A549 (cell line): ENCODE measurements around the gene EVI2A. TPM values are rescaled to one million over a fixed set of nuclear protein-coding genes. Genes with fewer than 3 reads are reported as not detected.

Experiments used
- ATAC-seq, 2 experiments: fragments of 200-7000 bp in 1 of 2; fragments of >200 bp in 1 of 2; cut with Nextera tagmentation in 1 of 2; cut with Tn5 transposase in 1 of 2; 3 replicates each; pipeline versions ENCODE4 v1.8.0 to v1.9.1; 2018 to 2020; ENCODE audit warnings: mild to moderate bottlenecking in 1 of 2, moderate library complexity in 1 of 2
- CTCF ChIA-PET: fragments of 300-600 bp; sonication (Branson Sonifier 250); formaldehyde crosslinking; extraction: SDS; loops from one replicate; lab custom pipeline; 2021; ENCODE audit warnings: antibody characterized with exemption, inconsistent platforms; lab: Yijun Ruan, JAX
- POLR2A ChIA-PET: fragments of 350-600 bp; formaldehyde crosslinking; extraction: SDS; loops from one replicate; lab custom pipeline; 2021; ENCODE audit warnings: antibody characterized with exemption, inconsistent platforms; lab: Yijun Ruan, JAX
- DNase-seq, 2 experiments: peaks; one replicate each; pipeline versions ENCODE4 v3.0.0 to v3.0.0-alpha.2; 2011 to 2016; ENCODE audit warnings: low read depth in 1 of 2, low spot score in 1 of 2
- FAIRE-seq: peaks from 2 replicates; lab custom pipeline; 2011; peaks lifted over from hg19 to GRCh38; lab: Jason Lieb, UNC
- H3K27ac ChIP-seq, 2 experiments: fragments of >200 bp; sonication (Bioruptor Twin); formaldehyde crosslinking; 3 replicates each; pipeline ENCODE4 v1.5.1; 2016 to 2017
- H3K4me1 ChIP-seq: fragments of >200 bp; sonication (Bioruptor Twin); formaldehyde crosslinking; 3 replicates; pipeline ENCODE4 v1.6.1; 2016
- H3K4me2 ChIP-seq: fragments of >200 bp; sonication (Bioruptor Twin); formaldehyde crosslinking; 3 replicates; pipeline ENCODE4 v1.6.1; 2016
- H3K4me3 ChIP-seq: fragments of >200 bp; sonication (Bioruptor Twin); formaldehyde crosslinking; 3 replicates; pipeline ENCODE4 v1.5.1; 2016
- H3K9me3 ChIP-seq: fragments of >200 bp; sonication (Bioruptor Twin); formaldehyde crosslinking; 3 replicates; pipeline ENCODE4 v1.6.1; 2016
- CEBPB ChIP-seq, 2 experiments: fragments of >200 bp in 1 of 2; sonication (Bioruptor Twin) in 1 of 2; formaldehyde crosslinking in 1 of 2; IDR thresholded peaks; 2 replicates each; pipeline ENCODE4 v1.6.1; 2012 to 2016
- EHF ChIP-seq: fragments of 250-450 bp; sonication (Bioruptor Pico); IDR thresholded peaks from 2 replicates; pipeline ENCODE4 v1.5.0; 2020; ENCODE audit warnings: mild to moderate bottlenecking
- EHMT2 ChIP-seq: fragments of 200-600 bp; sonication (generic); IDR thresholded peaks from 2 replicates; pipeline ENCODE4 v1.6.1; 2016; ENCODE audit warnings: antibody characterized with exemption, low read depth, mild to moderate bottlenecking, moderate library complexity
- EP300 ChIP-seq, 2 experiments: fragments of >200 bp; sonication (Bioruptor Twin); formaldehyde crosslinking; IDR thresholded peaks; 2 replicates in 1 of 2; 3 replicates in 1 of 2; pipeline ENCODE4 v1.6.1; 2016 to 2017
- FOSL2 ChIP-seq, 2 experiments: fragments of 450-650 bp in 1 of 2; fragments of >200 bp in 1 of 2; sonication (Bioruptor Twin) in 1 of 2; formaldehyde crosslinking; IDR thresholded peaks; 2 replicates each; pipeline versions ENCODE4 v1.5.0 to v1.6.1; 2016 to 2020; ENCODE audit warnings: mild to moderate bottlenecking in 1 of 2, moderate library complexity in 1 of 2
- HDAC2 ChIP-seq: fragments of 200-600 bp; sonication (generic); IDR thresholded peaks from 2 replicates; pipeline ENCODE4 v1.6.1; 2016
- HOXA7 ChIP-seq: fragments of 250-450 bp; sonication (Bioruptor Pico); IDR thresholded peaks from 2 replicates; pipeline ENCODE4 v1.5.0; 2020; ENCODE audit warnings: mild to moderate bottlenecking, moderate library complexity
- JUNB ChIP-seq: fragments of >200 bp; sonication (Bioruptor Twin); formaldehyde crosslinking; IDR thresholded peaks from 2 replicates; pipeline ENCODE4 v1.6.1; 2016
- KDM5A ChIP-seq: fragments of 200-600 bp; sonication (generic); IDR thresholded peaks from 2 replicates; pipeline ENCODE4 v1.6.1; 2016; ENCODE audit warnings: antibody characterized with exemption, mild to moderate bottlenecking
- MYC ChIP-seq: IDR thresholded peaks from 2 replicates; pipeline ENCODE4 v1.6.1; 2012; ENCODE audit warnings: mild to moderate bottlenecking, inconsistent platforms, low read length, improper control_type of control experiment, borderline replicate concordance
- NFE2L2 ChIP-seq: fragments of 150-350 bp; conservative IDR thresholded peaks from 2 replicates; pipeline ENCODE4 v1.6.1; 2014; ENCODE audit warnings: low read length
- NPAS2 ChIP-seq: fragments of 250-450 bp; sonication (Bioruptor Pico); IDR thresholded peaks from 2 replicates; pipeline ENCODE4 v1.8.0; 2022; ENCODE audit warnings: mild to moderate bottlenecking, moderate library complexity, borderline replicate concordance
- RARB ChIP-seq: fragments of 250-450 bp; sonication (Bioruptor Pico); IDR thresholded peaks from 2 replicates; pipeline ENCODE4 v1.8.0; 2021; ENCODE audit warnings: mild to moderate bottlenecking, moderate library complexity
- RCOR1 ChIP-seq: fragments of 150-350 bp; IDR thresholded peaks from 2 replicates; pipeline ENCODE4 v1.6.1; 2014; ENCODE audit warnings: antibody characterized with exemption, low read length, low read depth
- RFX5 ChIP-seq: fragments of 450-650 bp; IDR thresholded peaks from 2 replicates; pipeline ENCODE4 v1.7.1; 2014; ENCODE audit warnings: antibody characterized with exemption, mild to moderate bottlenecking, moderate library complexity
- SMC3 ChIP-seq: fragments of >200 bp; sonication (Bioruptor Twin); formaldehyde crosslinking; IDR thresholded peaks from 3 replicates; pipeline ENCODE4 v1.6.1; 2018; ENCODE audit warnings: inconsistent platforms
- SREBF2 ChIP-seq: fragments of 450-650 bp; IDR thresholded peaks from 2 replicates; pipeline ENCODE4 v1.6.1; 2014; ENCODE audit warnings: mild to moderate bottlenecking, moderate library complexity
- ZC3H11A ChIP-seq: fragments of 450-650 bp; IDR thresholded peaks from 2 replicates; pipeline ENCODE4 v1.6.1; 2014; ENCODE audit warnings: antibody characterized with exemption, mild to moderate bottlenecking
- ZNF302 ChIP-seq: fragments of 250-450 bp; sonication (Bioruptor Pico); IDR thresholded peaks from 2 replicates; pipeline ENCODE4 v1.9.0; 2021; ENCODE audit warnings: inconsistent platforms, mild to moderate bottlenecking, moderate library complexity
- WGBS: methylation state at CpG from one replicate; pipeline ENCODE4 v1.1.6; 2017; ENCODE audit errors: missing lambda C conversion rate; 5-methylcytosine and 5-hydroxymethylcytosine counted together
- polyA plus RNA-seq, 4 experiments: library from polyadenylated mRNA; depleted of rRNA in 3 of 4; stranded (reverse); fragments of >200 nt; fragmentation: RNase III in 1 of 4; extraction: RNeasy Plus Mini Kit Qiagen cat#74134 plus additional on column Dnase treatment in 1 of 4; gene quantifications; 2 replicates in 3 of 4; 3 replicates in 1 of 4; pipeline ENCODE4 v1.2.3, GENCODE V29; 2011 to 2017
- TF ChIP-seq, protein P1 (sequence below): fragments of 250-450 bp; sonication (Bioruptor Pico); IDR thresholded peaks from 2 replicates; pipeline ENCODE4 v1.5.0; 2020; ENCODE audit warnings: low read depth, mild to moderate bottlenecking, moderate library complexity
- TF ChIP-seq, protein P2 (sequence below): fragments of 450-650 bp; IDR thresholded peaks from 2 replicates; pipeline ENCODE4 v1.6.1; 2014; ENCODE audit warnings: antibody characterized with exemption
- TF ChIP-seq, protein P3 (sequence below): fragments of 250-450 bp; sonication (Bioruptor Pico); IDR thresholded peaks from 2 replicates; pipeline ENCODE4 v1.5.0; 2021; ENCODE audit warnings: mild to moderate bottlenecking, moderate library complexity, borderline replicate concordance
- TF ChIP-seq, protein P4 (sequence below): fragments of >200 bp; sonication (Bioruptor Twin); formaldehyde crosslinking; IDR thresholded peaks from 3 replicates; pipeline ENCODE4 v1.6.1; 2016
- TF ChIP-seq, protein P5 (sequence below): IDR thresholded peaks from 2 replicates; pipeline ENCODE4 v1.6.1; 2012; ENCODE audit warnings: low read depth, borderline replicate concordance

The EVI2A gene
- polyA plus RNA-seq, 2 of the 4 experiments (the other 2 are of a cell fraction): not detected

DNA sequence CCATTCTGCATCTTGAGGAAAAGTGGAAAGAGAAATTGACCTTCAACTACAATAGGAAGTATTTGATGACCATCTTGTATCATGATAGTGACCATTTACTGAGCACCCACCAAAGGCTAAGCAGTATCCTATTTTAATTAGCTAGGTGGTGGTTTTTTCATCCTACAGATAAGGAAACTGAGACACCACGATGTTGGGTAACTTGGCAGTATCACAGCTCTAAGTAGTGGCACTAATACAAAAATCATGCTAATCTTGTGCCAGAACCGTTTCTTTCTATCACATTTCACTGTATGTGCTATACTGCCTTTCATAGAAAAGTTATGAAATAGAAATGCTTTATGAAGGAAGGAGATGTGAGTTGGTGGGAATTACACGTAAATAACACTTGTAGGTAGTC is 9.9 kb downstream of the EVI2A start:
- Histone ChIP-seq H3K4me2 (no peak overlapping the region), H3K4me1 (peaks cover 17% of the 10 kb centered on the region; the same call in 2 of the 3 replicates), H3K4me3 (no peak overlapping the region), H3K9me3 (no peaks in the 10 kb centered on the region), H3K27ac (no peak overlapping the region)
- TF ChIP-seq SMC3 (no peak), HOXA7 (CRISPR knock-in tag) (no peak), FOSL2 (IDR thresholded peaks at IDR 0.05) (no peak), FOSL2 (CRISPR knock-in tag; IDR thresholded peaks at IDR 0.05) (no peak), KDM5A (no peak), EHMT2 (no peak), NFE2L2 (no peak), JUNB (no peak), HDAC2 (no peak), EP300 (IDR thresholded peaks at IDR 0.05) (no peak), NPAS2 (no peak), EHF (CRISPR knock-in tag) (no peak), CEBPB (IDR thresholded peaks at IDR 0.05) (no peak), RCOR1 (no peak), ZNF302 (CRISPR knock-in tag) (no peak), RFX5 (no peak)
- TF ChIP-seq, protein P1, sequence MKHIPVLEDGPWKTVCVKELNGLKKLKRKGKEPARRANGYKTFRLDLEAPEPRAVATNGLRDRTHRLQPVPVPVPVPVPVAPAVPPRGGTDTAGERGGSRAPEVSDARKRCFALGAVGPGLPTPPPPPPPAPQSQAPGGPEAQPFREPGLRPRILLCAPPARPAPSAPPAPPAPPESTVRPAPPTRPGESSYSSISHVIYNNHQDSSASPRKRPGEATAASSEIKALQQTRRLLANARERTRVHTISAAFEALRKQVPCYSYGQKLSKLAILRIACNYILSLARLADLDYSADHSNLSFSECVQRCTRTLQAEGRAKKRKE: no peak
- TF ChIP-seq, protein P2, sequence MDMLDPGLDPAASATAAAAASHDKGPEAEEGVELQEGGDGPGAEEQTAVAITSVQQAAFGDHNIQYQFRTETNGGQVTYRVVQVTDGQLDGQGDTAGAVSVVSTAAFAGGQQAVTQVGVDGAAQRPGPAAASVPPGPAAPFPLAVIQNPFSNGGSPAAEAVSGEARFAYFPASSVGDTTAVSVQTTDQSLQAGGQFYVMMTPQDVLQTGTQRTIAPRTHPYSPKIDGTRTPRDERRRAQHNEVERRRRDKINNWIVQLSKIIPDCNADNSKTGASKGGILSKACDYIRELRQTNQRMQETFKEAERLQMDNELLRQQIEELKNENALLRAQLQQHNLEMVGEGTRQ: no peak
- TF ChIP-seq, protein P3, sequence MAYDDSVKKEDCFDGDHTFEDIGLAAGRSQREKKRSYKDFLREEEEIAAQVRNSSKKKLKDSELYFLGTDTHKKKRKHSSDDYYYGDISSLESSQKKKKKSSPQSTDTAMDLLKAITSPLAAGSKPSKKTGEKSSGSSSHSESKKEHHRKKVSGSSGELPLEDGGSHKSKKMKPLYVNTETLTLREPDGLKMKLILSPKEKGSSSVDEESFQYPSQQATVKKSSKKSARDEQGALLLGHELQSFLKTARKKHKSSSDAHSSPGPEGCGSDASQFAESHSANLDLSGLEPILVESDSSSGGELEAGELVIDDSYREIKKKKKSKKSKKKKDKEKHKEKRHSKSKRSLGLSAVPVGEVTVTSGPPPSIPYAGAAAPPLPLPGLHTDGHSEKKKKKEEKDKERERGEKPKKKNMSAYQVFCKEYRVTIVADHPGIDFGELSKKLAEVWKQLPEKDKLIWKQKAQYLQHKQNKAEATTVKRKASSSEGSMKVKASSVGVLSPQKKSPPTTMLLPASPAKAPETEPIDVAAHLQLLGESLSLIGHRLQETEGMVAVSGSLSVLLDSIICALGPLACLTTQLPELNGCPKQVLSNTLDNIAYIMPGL (CRISPR knock-in tag): no peak
- no peak for ATAC-seq
- CTCF ChIA-PET: interaction anchor here (0.6 to 1.5 kb wide), 3 partner anchors 12 to 612 kb away, joined by 3 read pairs; no protein-coding TSS in a partner anchor
- no peak for DNase-seq
- POLR2A ChIA-PET: no interaction called here
- 90% methylated on average over 3 of the region's 3 CpGs for WGBS
- no peak for FAIRE-seq

DNA sequence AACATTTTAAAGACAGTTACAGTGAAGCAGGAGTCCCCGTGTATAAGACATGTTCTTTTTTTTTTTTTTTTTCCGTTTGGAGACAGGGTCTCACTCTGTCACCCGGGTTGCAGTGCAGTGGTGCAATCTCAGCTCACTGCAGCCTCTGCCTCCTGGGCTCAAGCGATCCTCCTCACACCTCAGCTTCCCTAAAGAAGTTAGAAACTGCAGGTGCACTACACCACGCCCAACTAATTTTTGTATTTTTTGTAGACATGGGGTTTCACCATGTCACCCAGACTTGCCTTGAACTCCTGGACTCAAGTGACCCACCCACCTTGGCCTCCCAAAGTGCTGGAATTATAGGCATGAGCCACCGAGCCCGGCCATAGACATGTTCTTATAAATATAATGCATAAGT is 10.5 kb downstream of the EVI2A start:
- 86% methylated on average over 7 of the region's 7 CpGs for WGBS
- H3K9me3 ChIP-seq: no peaks in the 10 kb centered on the region
- ChIA-PET CTCF (interaction anchor here (0.6 kb wide), 1 partner anchor 76 kb away, joined by 3 read pairs; no protein-coding TSS in a partner anchor), POLR2A (no interaction called here)
- H3K4me1 ChIP-seq: peaks cover 17% of the 10 kb centered on the region; the same call in 2 of the 3 replicates
- H3K27ac ChIP-seq: no peak overlapping the region
- no peak overlapping the region for H3K4me3 ChIP-seq
- H3K4me2 ChIP-seq: no peak overlapping the region
- TF ChIP-seq RARB (CRISPR knock-in tag) (no peak), ZC3H11A (no peak), SREBF2 (no peak), MYC (no peak)
- TF ChIP-seq, protein P4, sequence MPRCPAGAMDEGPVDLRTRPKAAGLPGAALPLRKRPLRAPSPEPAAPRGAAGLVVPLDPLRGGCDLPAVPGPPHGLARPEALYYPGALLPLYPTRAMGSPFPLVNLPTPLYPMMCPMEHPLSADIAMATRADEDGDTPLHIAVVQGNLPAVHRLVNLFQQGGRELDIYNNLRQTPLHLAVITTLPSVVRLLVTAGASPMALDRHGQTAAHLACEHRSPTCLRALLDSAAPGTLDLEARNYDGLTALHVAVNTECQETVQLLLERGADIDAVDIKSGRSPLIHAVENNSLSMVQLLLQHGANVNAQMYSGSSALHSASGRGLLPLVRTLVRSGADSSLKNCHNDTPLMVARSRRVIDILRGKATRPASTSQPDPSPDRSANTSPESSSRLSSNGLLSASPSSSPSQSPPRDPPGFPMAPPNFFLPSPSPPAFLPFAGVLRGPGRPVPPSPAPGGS: no peak
- TF ChIP-seq, protein P5, sequence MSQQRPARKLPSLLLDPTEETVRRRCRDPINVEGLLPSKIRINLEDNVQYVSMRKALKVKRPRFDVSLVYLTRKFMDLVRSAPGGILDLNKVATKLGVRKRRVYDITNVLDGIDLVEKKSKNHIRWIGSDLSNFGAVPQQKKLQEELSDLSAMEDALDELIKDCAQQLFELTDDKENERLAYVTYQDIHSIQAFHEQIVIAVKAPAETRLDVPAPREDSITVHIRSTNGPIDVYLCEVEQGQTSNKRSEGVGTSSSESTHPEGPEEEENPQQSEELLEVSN: no peak
- no peak for ATAC-seq
- DNase-seq: no peak
- FAIRE-seq: no peak
